ENCODE results near the gene DHRSX. TPM values are rescaled to one million over a fixed set of nuclear protein-coding genes. Genes with fewer than 3 reads are reported as not detected.
A peak's percentile ranks its signal among the peaks of the same experiment; 100 is the strongest.

Gene DHRSX
- total and polyA plus RNA-seq, 2 of the 8 experiments (the other 6 are each of a cell fraction or from before 2014, with no cell fraction given): 35.1 to 43.4 TPM

GRCh38 chrX:2485789-2486345 lies 14.9 kb downstream of the DHRSX start:
- Histone ChIP-seq H2BK12ac (ENCODE audit: low read depth, low read length) (peak overlapping the region; percentile 94; the same call in 1 of the 2 replicates), H2BK120ac (replicated peaks; ENCODE audit: low read depth, low read length) (no peak overlapping the region), H3K79me2 (ENCODE audit: control insufficient read depth in 1 of 2, insufficient read depth in 2 of 2, low read length in 2 of 2) (peaks cover 6 to 79% of the 10 kb centered on the region in 2 experiments; a peak in 3 of 4 replicates), H2BK5ac (ENCODE audit: low read depth, low read length) (peak overlapping the region; percentile 87; the same call in 1 of the 2 replicates), H3K79me1 (ENCODE audit: low read depth, low read length) (peaks cover 12% of the 10 kb centered on the region), H3K36me3 (ENCODE audit: control insufficient read depth in 2 of 4, insufficient read depth in 4 of 4, low read length in 3 of 4) (peaks cover 10 to 46% (median 36%) of the 10 kb centered on the region in 4 experiments; a peak in 7 of 8 replicates), H2BK15ac (ENCODE audit: low read length) (0 out of 2 replicates have a peak overlapping the region, but pooled peaks have one; percentile 18), H3K27me3 (replicated peaks in 1 of 4; ENCODE audit: control insufficient read depth in 3 of 4, extremely low read depth in 1 of 4, insufficient read depth in 3 of 4, low read length in 3 of 4) (no peaks in the 10 kb centered on the region), H3K23ac (ENCODE audit: insufficient read length) (no peak overlapping the region), H3K4me3 (ENCODE audit: extremely low read depth in 1 of 4, insufficient read depth in 2 of 4, low read depth in 3 of 4, low read length in 4 of 4) (no peak overlapping the region), H3K14ac (ENCODE audit: insufficient read length) (no peak overlapping the region), H2BK20ac (ENCODE audit: low read length) (0 out of 2 replicates have a peak overlapping the region, but pooled peaks have one; percentile 77), H4K8ac (ENCODE audit: extremely low read depth, insufficient read depth, low read length) (no peak overlapping the region), H2AFZ (ENCODE audit: low read length) (no peak overlapping the region), H3K18ac (ENCODE audit: extremely low read depth, low read length) (no peak overlapping the region), H3K9me3 (ENCODE audit: insufficient read depth in 2 of 2, low read depth in 1 of 2, low read length in 1 of 2) (no peaks in the 10 kb centered on the region), H3K27ac (ENCODE audit: low read depth, low read length) (peak overlapping the region; percentile 29; the same call in 1 of the 2 replicates), H4K20me1 (replicated peaks in 1 of 2; ENCODE audit: control insufficient read depth in 1 of 2, insufficient read depth in 2 of 2, low read length in 2 of 2) (peaks cover 9 to 11% of the 10 kb centered on the region in 2 experiments), H3K9ac (replicated peaks in 1 of 4; ENCODE audit: extremely low read depth in 1 of 4, low read depth in 3 of 4, low read length in 3 of 4) (no peak overlapping the region), H4K5ac (ENCODE audit: insufficient read length, low read depth, low read length) (no peak overlapping the region), H3K4me2 (ENCODE audit: insufficient read depth in 1 of 2, low read depth in 2 of 2, low read length in 2 of 2) (peak overlapping the region in 1 of 2 experiments; percentile 25; a peak in 1 of 4 replicates), H4K91ac (replicated peaks; ENCODE audit: insufficient read length, low read length) (no peak overlapping the region), H3K56ac (replicated peaks; ENCODE audit: insufficient read length, low read depth, low read length) (no peak overlapping the region), H3K4ac (replicated peaks; ENCODE audit: insufficient read length, low read depth, low read length) (no peak overlapping the region), H3K23me2 (ENCODE audit: low read depth, low read length) (peaks cover 2% of the 10 kb centered on the region; the same call in 1 of the 2 replicates), H2AK5ac (ENCODE audit: low read depth, low read length) (peak overlapping the region; percentile 98; the same call in 1 of the 2 replicates), H3K4me1 (replicated peaks in 1 of 4; ENCODE audit: control insufficient read depth in 3 of 4, insufficient read depth in 4 of 4, low read length in 3 of 4) (peaks cover 5 to 13% (median 8%) of the 10 kb centered on the region in 4 experiments)
- no peak for FAIRE-seq
- no peak for TF ChIP-seq JUN (IDR thresholded peaks at IDR 0.05; ENCODE audit: low read depth, low read length)
- no peak for TF ChIP-seq TCF12 (IDR thresholded peaks at IDR 0.05; ENCODE audit: low read depth, low read length)
- DNase-seq (ENCODE audit: low read depth in 1 of 2, low spot score in 2 of 2): no peak
- CTCF ChIA-PET (ENCODE audit: partially characterized antibody): no interaction called here
- POLR2A ChIA-PET (ENCODE audit: partially characterized antibody): no interaction called here
- 87% methylated on average over 10 of the region's 10 CpGs; no CpG with 5 or more reads in 1 of the 2 experiments for WGBS, 2 experiments (ENCODE audit: extremely low coverage in 1 of 2, insufficient coverage in 1 of 2, insufficient read length in 1 of 2, insufficient replicate concordance in 2 of 2, low coverage in 1 of 2, low lambda C conversion rate in 2 of 2, missing lambda C conversion rate in 1 of 2)
